Fibroblast of gingiva (primary cell): ENCODE results near the gene RSBN1L.
"Not testable (repeated sequence)": the region's sequence is repeated elsewhere in the genome, so short reads cannot be mapped to it uniquely, and the experiment has no call there.

Source experiments
- DNase-seq: peaks from one replicate; pipeline ENCODE4 v3.0.0-alpha.2; 2011; ENCODE audit warnings: low read depth

RSBN1L gene

GRCh38 chr7:77696057-77696642 lies at the start of gene RSBN1L:
Gene RSBN1L, plus strand, starts transcription at chr7:77696459. Its CDS starts 11 bp downstream, at chr7:77696470.
- peak; percentile 97 for DNase-seq

GRCh38 chr7:77648742-77649338 lies 47.4 kb upstream of the RSBN1L start:
- DNase-seq: no peak

- DNase-seq: no peak
Observed at GRCh38 chr7:77649716-77650349, 46.4 kb upstream of the RSBN1L start.

GRCh38 chr7:77651575-77652162 lies 44.6 kb upstream of the RSBN1L start:
- DNase-seq: peak; percentile 26

- not testable (repeated sequence) for DNase-seq
Observed at GRCh38 chr7:77652826-77653225, 43.4 kb upstream of the RSBN1L start.

- DNase-seq: no peak
Observed at GRCh38 chr7:77653572-77653971, 42.7 kb upstream of the RSBN1L start.

GRCh38 chr7:77655356-77655755 lies 40.9 kb upstream of the RSBN1L start:
- no peak for DNase-seq

- DNase-seq: no peak
Observed at GRCh38 chr7:77655836-77656455, 40.3 kb upstream of the RSBN1L start.

GRCh38 chr7:77657427-77658224 lies 38.6 kb upstream of the RSBN1L start:
- DNase-seq: peak; percentile 50

- no peak for DNase-seq
Observed at GRCh38 chr7:77658928-77659327, 37.3 kb upstream of the RSBN1L start.

GRCh38 chr7:77661816-77662215 lies 34.4 kb upstream of the RSBN1L start:
- DNase-seq: peak; percentile 11

- DNase-seq: no peak
Observed at GRCh38 chr7:77662869-77663268, 33.4 kb upstream of the RSBN1L start.

GRCh38 chr7:77664715-77665114 lies 31.5 kb upstream of the RSBN1L start:
- DNase-seq: no peak

- DNase-seq: no peak
Observed at GRCh38 chr7:77665161-77665560, 31.1 kb upstream of the RSBN1L start.

- DNase-seq: peak; percentile 92
Observed at GRCh38 chr7:77667459-77668086, 28.7 kb upstream of the RSBN1L start.

- DNase-seq: no peak
Observed at GRCh38 chr7:77674878-77675277, 21.4 kb upstream of the RSBN1L start.

- no peak for DNase-seq
Observed at GRCh38 chr7:77679608-77680007, 16.7 kb upstream of the RSBN1L start.

- no peak for DNase-seq
Observed at GRCh38 chr7:77680266-77680665, 16.0 kb upstream of the RSBN1L start.

- peak; percentile 91 for DNase-seq
Observed at GRCh38 chr7:77684030-77684429, 12.2 kb upstream of the RSBN1L start.

- DNase-seq: peak; percentile 84
Observed at GRCh38 chr7:77685233-77685632, 11.0 kb upstream of the RSBN1L start.

GRCh38 chr7:77687100-77687746 lies 9.0 kb upstream of the RSBN1L start:
- DNase-seq: peak; percentile 78
